NT2/D1 (cell line): ENCODE results near the gene SLC22A4.

Experiments
- DNase-seq: peaks from one replicate; pipeline ENCODE4 v3.0.0-alpha.2; 2011; ENCODE audit warnings: low read depth, low spot score
- H3K27me3 ChIP-seq: 2 replicates; pipeline ENCODE4 v1.6.0; 2011; ENCODE audit warnings: mild to moderate bottlenecking; ENCODE audit not compliant: insufficient read length, insufficient read depth
- H3K36me3 ChIP-seq: 2 replicates; pipeline ENCODE4 v1.6.1; 2011; ENCODE audit warnings: mild to moderate bottlenecking, low read length, mixed read lengths; ENCODE audit not compliant: insufficient read depth, insufficient read length
- H3K4me1 ChIP-seq: 2 replicates; pipeline ENCODE4 v1.5.1; 2011; ENCODE audit not compliant: insufficient read depth, insufficient read length
- H3K4me3 ChIP-seq: 2 replicates; pipeline ENCODE4 v1.5.1; 2011; ENCODE audit warnings: low read depth; ENCODE audit not compliant: insufficient read length
- H3K9ac ChIP-seq: 2 replicates; pipeline ENCODE4 v1.6.0; 2011; ENCODE audit warnings: low read depth; ENCODE audit not compliant: insufficient read length
- H3K9me3 ChIP-seq: 2 replicates; pipeline ENCODE4 v1.5.1; 2011; ENCODE audit warnings: mild to moderate bottlenecking, low read length; ENCODE audit not compliant: insufficient read depth
- SUZ12 ChIP-seq: IDR thresholded peaks from 2 replicates; pipeline ENCODE4 v1.6.1; 2011; ENCODE audit not compliant: insufficient read length, insufficient read depth; ENCODE audit errors: extremely low read depth
- YY1 ChIP-seq: IDR thresholded peaks from 2 replicates; pipeline ENCODE4 v1.6.1; 2011; ENCODE audit not compliant: insufficient read length, insufficient read depth
- ZNF274 ChIP-seq: IDR thresholded peaks from 2 replicates; pipeline ENCODE4 v1.6.1; 2011; ENCODE audit warnings: mild to moderate bottlenecking, low read depth, low read length

Gene SLC22A4

DNA sequence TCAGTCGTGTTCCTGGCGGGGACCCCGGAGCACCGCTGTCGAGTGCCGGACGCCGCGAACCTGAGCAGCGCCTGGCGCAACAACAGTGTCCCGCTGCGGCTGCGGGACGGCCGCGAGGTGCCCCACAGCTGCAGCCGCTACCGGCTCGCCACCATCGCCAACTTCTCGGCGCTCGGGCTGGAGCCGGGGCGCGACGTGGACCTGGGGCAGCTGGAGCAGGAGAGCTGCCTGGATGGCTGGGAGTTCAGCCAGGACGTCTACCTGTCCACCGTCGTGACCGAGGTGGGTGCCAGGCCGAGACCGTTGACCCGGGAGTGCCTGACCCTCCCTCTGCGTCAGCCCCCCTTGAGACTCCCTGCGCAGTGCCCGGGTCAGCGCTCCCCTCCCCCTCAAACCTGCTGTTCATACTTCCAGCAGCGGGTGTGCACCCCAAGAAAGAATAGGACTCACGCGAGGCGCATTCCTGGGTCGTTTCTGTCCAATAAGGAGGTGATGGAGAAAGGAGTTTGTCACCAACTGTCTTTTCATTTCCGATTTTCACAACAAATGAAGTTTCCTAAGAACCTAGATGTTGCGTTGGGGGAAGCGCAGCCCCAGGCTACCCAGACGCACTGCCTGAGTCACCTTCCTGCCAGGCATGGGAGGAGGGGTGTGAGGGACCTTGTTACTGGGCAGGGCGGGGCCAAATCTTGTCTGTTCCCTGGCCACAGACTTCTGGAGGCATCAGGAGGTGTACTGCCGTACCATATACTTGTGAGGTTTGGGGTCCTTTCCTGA, 722 bp downstream of the SLC22A4 start:
- TF ChIP-seq ZNF274: no peak
- TF ChIP-seq SUZ12: no peak
- TF ChIP-seq YY1: no peak
- Histone ChIP-seq H3K9me3 (no peaks in the 10 kb centered on the region), H3K36me3 (no peaks in the 10 kb centered on the region), H3K4me1 (peaks cover 5% of the 10 kb centered on the region), H3K4me3 (peak overlapping the region; percentile 67), H3K27me3 (peaks cover 19% of the 10 kb centered on the region), H3K9ac (peak overlapping the region; percentile 70)
- peak; percentile 33 for DNase-seq

DNA sequence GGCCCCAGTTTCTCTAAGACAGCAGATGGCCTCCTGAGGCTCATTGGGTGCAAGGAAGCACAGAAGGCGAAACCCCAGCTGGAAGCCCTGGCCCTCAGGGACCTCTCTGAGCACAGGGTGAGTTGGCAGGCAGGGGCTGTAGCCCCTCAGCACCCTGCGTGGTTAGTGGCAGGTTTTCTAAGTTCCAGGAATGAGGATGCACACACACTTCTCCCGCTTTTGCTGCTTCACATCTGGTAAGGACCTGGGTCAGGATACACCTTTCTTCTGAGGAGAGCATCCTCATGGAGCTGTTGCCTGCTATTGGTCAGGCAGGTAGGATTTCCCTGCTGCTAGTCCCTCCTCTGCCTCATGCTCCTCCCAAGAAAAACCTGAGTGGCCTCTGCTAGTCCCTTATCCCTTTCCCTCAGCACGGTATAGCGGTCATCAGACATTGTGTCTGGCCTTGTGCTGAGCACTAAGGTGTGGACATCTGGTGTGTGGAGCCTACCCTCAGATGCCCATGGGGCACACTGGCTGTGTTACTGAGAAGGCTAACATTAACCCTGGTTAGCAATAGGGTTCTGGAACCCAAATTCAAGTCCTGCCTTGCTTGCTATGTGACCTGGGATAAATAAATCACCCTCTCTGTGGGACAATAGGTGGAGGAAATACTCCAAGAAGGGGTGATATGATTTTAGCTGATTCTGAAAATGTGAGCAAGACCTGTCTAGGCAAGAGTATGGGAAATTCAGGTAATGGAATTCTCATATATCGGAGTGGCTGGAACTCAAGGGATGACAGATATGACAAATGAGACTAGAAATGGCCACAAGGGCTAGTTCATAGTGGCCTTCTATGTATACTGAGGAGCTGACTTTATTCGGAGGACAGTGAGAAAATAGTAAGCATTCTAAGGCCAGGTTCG, 1.6 kb downstream of the SLC22A4 start:
- no peak for DNase-seq
- peak overlapping the region; percentile 24 for H3K9ac ChIP-seq
- no peaks in the 10 kb centered on the region for H3K9me3 ChIP-seq
- TF ChIP-seq YY1 (no peak), ZNF274 (no peak), SUZ12 (no peak)
- no peak overlapping the region for H3K4me3 ChIP-seq
- peaks cover 19% of the 10 kb centered on the region for H3K27me3 ChIP-seq
- peaks cover 5% of the 10 kb centered on the region for H3K4me1 ChIP-seq
- H3K36me3 ChIP-seq: no peaks in the 10 kb centered on the region

DNA sequence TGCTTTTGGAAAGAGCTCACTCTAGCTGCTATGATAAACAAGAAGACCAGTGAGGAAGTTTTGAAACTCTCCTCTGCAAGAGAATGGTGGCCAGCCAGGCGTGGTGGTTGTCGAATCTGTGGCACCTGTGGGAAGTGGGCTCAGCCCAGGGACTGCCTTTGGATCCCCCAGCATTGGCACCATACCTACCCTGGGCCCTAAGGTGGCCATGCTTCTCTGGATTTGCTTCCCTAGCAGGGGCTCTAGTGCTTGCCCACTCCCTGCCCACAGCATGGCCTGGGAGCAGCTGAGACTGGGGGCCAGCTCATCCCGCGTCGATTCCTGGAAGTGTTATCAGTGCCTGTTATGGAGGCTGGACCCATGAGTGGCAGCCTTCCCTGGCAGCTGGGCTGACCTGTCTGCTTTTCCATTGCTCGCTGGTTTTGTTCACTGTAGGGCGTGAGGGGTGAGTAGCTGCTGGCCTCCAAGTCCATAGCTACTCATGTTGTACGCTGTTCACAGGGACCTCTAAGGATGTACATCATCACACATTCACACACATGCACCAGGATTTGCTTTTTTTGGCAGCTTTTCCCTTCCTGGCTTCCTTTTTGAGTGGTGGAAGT, 2.3 kb downstream of the SLC22A4 start:
- peaks cover 19% of the 10 kb centered on the region for H3K27me3 ChIP-seq
- TF ChIP-seq ZNF274 (no peak), YY1 (no peak), SUZ12 (no peak)
- no peak overlapping the region for H3K4me3 ChIP-seq
- H3K4me1 ChIP-seq: peaks cover 5% of the 10 kb centered on the region
- no peaks in the 10 kb centered on the region for H3K36me3 ChIP-seq
- H3K9me3 ChIP-seq: no peaks in the 10 kb centered on the region
- no peak overlapping the region for H3K9ac ChIP-seq
- no peak for DNase-seq

DNA sequence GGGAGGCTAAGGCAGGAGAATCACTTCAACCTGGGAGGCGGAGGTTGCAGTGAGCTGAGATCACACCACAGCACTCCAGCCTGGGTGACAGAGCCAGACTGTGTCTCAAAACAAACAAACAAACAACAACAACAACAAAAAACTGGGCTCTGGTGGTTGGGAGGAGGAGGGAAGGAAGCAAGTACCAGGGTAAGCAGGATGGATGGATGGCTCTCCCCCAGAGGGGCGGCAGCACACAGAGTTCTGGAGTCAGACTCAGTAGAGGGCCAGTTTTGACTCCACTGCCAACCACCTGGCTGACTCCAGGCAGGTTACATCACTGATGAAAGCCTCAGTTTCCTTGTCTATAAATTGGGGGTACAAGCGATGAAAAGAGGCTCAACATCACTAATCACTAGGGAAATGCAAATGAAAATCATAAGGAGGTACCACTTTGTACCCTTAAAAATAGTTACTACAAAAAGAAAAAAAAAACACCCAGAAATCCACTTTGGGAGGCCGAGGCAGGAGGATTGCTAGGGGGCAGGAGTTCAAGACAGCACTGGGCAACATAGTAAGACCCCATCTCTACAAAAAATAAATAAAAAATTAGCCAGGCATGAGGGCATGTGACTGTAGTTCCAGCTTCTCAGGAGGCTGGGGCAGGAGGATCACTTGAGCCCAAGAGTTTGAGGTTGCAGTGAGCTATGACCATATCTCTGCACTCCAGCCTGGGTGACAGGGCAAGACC, 3.2 kb downstream of the SLC22A4 start:
- H3K36me3 ChIP-seq: no peaks in the 10 kb centered on the region
- H3K4me1 ChIP-seq: peaks cover 5% of the 10 kb centered on the region

DNA sequence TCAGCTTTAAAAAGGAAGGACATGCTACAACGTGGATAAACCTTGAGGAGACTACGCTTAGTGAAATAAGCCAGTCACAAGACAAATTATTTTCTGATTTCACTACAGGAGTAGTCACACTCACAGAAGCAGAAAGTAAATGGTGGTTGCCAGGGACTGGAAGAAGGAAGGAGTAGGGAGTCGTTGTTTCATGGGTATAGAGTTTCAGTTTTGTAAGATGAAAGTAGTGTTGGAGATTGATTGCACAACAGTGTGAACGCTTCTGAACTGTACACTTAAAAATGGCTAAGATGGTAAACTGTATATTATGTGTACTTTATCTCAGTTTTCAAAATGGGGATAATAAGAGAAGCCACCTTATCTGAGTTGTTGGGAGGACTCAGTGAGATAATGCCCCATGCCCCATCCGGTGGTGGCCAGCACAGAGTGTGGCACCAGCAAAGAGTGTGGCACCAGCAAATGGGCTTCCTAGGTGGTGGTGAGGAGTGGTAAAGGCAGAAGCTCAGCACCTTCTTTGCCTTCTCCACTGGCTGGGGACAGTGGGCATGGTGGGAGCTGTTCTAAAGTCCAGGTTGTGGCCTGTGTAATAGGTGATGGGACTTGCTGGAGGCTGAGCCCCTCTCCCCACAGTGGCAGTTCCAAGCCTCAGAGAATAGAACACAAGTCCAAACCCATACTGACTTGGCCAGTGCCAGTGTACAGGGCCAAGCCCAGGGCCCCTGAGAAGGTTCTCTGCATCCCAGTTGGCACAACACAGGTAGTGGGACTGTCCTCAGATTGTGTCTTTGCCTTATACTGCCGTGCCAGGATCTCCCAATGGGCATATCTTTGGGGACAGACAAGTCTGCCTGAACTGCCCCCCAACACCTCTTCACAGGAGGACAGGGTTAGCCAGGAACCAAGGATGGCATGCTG, 4.4 kb downstream of the SLC22A4 start:
- H3K4me3 ChIP-seq: no peak overlapping the region
- H3K9me3 ChIP-seq: no peaks in the 10 kb centered on the region
- no peak for DNase-seq
- no peaks in the 10 kb centered on the region for H3K36me3 ChIP-seq
- H3K4me1 ChIP-seq: peaks cover 5% of the 10 kb centered on the region
- no peak for TF ChIP-seq YY1
- TF ChIP-seq ZNF274: no peak
- TF ChIP-seq SUZ12: no peak
- peaks cover 19% of the 10 kb centered on the region for H3K27me3 ChIP-seq
- no peak overlapping the region for H3K9ac ChIP-seq

More for the DNA sequence above, 3.2 kb downstream of the SLC22A4 start:
- H3K27me3 ChIP-seq: peaks cover 19% of the 10 kb centered on the region
- H3K4me3 ChIP-seq: no peak overlapping the region
- TF ChIP-seq SUZ12 (no peak), YY1 (no peak), ZNF274 (no peak)
- no peak for DNase-seq
- no peaks in the 10 kb centered on the region for H3K9me3 ChIP-seq
- no peak overlapping the region for H3K9ac ChIP-seq

DNA sequence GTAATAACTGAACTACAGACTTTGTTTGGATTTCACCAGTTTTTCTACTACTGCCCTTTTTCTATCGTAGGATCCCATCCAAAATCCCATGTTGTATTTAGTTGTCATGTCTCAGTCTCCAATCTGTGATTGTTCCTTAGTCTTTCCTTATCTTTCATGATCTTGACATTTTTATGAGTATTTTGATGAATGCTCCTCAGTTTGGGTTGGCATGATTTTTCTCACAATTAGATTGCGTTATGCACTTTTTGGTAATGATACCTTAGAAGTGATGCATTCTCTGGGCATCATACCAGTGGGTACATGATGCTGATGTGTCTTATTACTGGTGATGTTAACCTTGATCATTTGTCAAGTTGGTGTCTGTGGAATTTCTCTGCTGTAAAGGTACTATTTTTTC, 5.7 kb downstream of the SLC22A4 start:
- Histone ChIP-seq H3K36me3 (no peaks in the 10 kb centered on the region), H3K9me3 (no peaks in the 10 kb centered on the region), H3K4me1 (peaks cover 5% of the 10 kb centered on the region), H3K4me3 (no peak overlapping the region), H3K27me3 (peaks cover 12% of the 10 kb centered on the region), H3K9ac (no peak overlapping the region)
- no peak for DNase-seq
- TF ChIP-seq ZNF274 (no peak), SUZ12 (no peak), YY1 (no peak)
